NCI-H524 (cell line): ENCODE results near the gene TRIM33.

Experiments
- DNase-seq, 2 experiments: peaks; one replicate each; lab custom pipeline; 2025; lab: John Stamatoyannopoulos, UW

Gene TRIM33

DNA sequence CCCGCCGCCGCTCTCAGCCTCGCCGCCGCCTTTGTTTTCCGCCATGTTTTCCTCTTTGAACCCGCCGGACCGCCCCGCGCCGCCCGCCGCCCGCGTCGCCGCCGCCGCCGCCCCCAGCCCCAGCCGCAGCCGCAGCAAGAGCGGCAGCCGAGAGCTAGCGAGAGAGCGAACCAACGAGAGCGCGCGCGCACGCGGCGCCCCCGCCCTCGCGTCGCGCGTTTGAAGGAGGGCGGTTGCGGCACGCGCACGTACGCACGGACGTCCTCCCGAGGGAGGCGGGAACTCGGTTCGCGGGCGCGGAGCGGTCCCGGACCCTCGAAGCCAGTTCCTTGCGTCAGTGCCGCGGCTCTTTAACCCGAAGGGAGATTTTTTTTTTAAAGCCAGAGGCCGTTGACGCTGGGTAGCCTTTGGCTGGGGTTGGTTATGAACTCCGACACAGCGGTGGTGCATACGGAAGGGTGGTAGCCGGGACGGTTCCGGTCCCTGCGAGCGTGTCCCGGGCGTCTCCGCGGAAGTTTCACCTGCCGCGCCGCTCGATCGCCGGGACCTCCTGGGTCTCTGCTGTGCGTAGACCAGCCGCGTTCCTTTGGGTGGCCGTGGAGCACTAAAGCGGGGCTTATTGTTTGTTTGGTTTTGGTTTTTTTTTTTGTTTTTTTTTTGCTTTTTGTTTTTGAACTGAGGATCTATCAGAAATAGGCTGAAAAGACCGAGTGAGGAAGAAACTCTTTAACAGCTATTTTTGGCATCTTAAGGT, at the start of gene TRIM33:
Gene TRIM33 (minus strand): TSS at position 172 of the 754 bp plus-strand sequence. CDS start 127 bp downstream, at position 45.
- DNase-seq, result peak; percentile 66 to 89

- DNase-seq, result no peak
These were observed 48.4 kb upstream of the TRIM33 start for GRCh38 chr1:114559356-114559755.

DNA sequence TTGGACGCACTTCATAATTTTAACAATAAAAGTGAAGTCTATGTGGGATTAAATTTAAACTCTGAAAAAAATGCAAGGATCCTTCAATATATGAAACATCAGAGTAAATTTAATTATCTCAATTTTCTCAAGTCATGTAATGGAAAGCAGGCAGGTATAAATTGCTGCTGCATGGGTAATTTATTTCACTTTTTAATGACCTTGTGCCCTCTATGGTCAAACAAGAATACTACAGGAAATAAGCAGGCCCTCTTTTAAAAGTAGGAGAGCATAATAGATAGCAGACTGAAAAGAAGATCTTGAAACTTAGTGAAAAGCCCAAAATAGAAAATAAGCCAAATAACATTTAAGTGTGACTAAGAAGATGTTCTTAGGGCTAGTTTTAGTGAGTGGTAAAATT, 47.5 kb upstream of the TRIM33 start:
- DNase-seq, result peak in 1 of 2 experiments; percentile 27

DNA sequence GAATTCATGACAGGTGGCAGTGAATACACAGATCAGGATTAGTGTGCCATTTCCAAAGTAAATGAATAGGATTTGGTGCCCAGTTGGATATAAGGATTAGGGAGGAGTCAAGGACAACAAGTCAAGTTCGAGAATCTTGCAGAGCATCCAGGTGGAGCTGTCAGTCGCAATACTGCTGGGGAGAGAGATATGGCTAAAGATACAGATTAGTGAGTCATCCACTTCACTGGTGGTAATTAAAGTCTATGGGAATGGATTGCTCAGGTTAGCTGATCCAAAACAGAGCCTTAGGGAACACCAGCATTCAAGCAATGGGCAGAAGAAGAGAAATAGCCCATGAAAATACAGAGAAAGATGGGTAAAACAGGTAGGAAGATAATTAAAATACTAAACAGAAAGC, 43.6 kb upstream of the TRIM33 start:
- DNase-seq, result peak; percentile 62 to 88

GRCh38 chr1:114552106-114552639, 41.2 kb upstream of the TRIM33 start:
- no peak for DNase-seq

- DNase-seq, result no peak
These were observed 40.4 kb upstream of the TRIM33 start for GRCh38 chr1:114551400-114551799.

DNA sequence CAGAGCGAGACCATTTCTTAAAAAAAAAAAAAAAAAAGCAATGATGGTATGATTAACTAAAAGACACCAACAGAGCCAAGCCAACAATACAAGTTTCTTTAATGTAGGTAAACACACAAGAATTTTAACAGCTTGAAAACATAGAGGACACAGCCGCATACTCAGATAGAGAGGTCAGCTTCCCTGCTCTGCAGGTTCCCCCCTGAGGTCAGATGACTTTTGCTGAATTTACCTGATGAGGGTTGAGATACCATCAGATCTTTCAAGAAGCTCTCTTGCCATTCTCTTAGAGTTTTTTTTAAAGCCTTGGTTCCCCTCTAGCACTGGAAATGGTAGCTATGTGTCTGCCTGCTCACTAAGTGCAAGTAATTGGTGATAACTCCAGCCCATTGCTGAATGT, 39.3 kb upstream of the TRIM33 start:
- no peak for DNase-seq

GRCh38 chr1:114549137-114549536, 38.1 kb upstream of the TRIM33 start:
- no peak for DNase-seq

DNA sequence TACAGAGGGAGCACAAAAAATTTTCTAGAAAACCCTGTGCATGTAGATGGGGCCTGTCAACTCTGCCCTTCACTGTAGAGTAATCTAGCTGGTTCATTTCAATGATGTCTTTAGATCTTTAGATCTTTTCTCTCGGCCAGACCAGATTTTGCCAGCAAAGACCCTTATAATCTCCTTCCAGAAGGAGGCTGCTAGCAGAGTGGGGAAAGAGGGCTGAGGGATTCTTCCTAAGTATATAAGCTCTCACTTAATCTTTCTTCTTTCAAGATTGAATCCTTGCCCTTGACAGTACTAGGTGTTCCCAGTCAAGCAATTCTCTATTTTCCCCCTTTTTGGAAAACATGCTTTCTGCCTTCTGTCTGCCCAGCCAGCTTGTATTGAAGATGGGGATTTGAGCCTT, 36.1 kb upstream of the TRIM33 start:
- no peak for DNase-seq

DNA sequence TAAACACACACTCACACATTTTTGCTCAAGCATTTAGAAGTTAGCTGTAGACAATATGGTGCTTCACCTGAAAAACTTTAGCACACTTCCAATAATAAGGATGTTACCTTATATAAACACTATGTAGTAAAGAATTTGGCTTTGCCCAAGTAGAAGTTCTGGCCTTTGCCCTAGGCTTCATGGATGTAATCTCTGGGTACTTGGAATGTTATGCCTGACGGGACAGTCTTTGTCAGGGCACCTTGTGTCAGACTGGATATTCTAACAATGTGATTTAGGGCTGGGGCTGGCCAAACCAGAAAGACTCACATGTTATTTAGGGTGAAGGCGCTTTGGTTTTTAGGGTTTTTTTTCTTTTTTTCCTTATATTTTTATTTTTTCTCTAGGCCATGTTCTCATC, 34.8 kb upstream of the TRIM33 start:
- DNase-seq, result no peak

DNA sequence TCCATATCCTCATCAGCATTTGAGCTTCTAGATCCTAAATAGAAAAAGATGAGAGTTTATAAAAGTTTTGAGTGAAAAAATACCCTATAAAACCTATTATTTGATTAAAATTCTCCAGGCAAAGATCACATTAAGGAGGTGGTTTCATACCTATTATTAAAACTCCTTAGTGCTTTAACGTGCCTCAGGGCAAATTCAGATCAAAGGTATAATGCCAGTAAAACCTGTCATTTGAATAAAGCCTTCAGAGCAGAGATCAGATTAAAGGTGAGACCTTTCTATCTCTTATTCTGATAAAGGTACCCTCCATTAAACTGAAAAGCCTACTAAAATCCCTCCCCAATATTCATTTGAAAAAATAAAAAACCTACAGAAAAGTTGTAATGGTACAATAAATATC, 34.3 kb upstream of the TRIM33 start:
- DNase-seq, result no peak

- DNase-seq, result no peak
These were observed 29.8 kb upstream of the TRIM33 start for GRCh38 chr1:114540821-114541220.

DNA sequence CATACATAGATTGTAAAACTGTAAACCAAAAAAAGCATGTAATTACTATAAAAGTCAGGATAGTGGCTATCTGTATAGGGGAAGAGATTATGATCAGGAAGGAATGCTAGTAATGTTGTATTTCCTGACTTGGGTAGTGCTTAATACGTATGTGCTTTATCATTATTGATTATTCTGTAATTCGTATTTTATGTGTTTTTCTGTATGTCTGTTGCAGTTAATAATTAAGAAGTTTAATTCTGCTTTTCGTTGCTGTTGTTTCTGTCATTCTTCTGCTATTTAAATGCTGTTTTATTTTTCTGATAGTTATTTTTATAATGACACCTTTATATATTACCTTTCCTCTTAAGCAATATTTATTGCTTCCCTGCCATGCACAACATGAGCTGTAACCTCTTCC, 29.3 kb upstream of the TRIM33 start:
- no peak for DNase-seq

GRCh38 chr1:114536043-114536442, 25.0 kb upstream of the TRIM33 start:
- DNase-seq, result no peak

DNA sequence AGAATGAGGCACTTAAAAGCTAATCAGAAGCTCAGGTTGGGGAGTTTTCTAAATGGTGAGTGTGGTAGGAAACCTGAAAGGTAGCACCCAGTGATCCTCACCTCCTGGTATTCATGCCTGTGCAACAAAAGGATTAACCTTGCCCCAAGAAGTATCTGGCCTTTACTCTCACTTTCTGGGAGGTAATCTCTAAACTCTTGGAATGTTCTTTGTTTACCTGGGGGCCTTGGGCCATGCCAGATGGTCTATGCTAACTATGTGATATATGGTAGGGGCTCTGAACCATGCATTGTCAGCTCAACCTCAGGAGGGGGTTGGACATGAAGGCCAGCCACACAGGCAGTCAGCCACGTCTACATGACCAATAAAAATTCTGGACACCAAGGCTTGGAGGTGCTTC, 24.4 kb upstream of the TRIM33 start:
- no peak for DNase-seq

- no peak for DNase-seq
These were observed 20.1 kb upstream of the TRIM33 start for GRCh38 chr1:114531094-114531493.

DNA sequence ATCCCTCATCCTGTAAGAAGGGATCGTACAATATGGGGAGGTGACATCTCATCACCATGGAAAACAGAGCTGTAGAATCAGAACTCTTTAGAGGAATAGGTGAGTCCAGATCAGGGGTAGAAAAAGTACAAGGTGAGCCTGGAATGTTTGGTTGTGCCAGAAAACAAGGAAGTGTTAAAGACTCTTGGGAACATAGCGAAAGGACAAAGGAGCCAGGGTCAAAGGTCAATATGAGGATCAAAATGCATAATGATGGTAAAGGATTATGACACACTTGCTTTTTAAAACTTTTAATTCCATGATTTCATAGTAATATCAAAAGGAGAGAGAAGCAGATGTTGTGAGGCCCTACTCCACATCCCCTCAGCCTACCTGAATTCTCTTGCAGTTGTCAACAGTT, 19.2 kb upstream of the TRIM33 start:
- no peak for DNase-seq

DNA sequence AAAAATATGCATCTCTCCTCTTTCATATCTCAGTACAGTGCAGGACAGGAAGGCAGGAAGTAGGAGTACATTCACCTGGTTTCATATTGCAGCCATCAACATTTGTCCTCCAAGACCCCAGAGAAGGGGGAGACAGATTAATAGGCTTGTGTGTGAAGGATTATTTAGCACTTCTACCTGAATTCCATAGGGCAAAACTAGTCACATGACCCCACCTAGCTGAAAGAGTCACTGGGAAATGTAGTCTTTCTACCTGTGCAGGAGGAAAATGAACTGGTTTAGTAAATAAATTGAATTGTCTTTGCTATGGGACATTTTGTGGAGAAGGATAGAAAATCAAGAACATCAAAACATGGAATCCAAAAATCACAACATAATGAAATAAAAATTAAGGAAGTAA, 13.9 kb upstream of the TRIM33 start:
- peak; percentile 6 to 34 for DNase-seq

DNA sequence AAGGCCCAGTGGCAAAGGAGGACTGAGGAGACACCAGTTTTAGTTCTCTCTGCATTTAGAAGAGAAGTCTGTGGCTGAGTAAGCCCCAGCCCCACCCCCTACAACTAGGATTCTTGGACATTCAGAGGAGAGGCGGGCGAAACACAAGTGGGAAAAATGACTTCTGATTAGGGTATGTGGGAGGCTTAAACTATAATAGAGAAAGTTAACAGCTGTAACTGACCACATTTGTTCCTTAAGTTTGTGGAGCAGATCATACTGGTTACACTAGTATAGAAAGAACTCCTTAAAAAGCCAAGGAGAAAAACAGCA, 11.2 kb upstream of the TRIM33 start:
- DNase-seq, result no peak

DNA sequence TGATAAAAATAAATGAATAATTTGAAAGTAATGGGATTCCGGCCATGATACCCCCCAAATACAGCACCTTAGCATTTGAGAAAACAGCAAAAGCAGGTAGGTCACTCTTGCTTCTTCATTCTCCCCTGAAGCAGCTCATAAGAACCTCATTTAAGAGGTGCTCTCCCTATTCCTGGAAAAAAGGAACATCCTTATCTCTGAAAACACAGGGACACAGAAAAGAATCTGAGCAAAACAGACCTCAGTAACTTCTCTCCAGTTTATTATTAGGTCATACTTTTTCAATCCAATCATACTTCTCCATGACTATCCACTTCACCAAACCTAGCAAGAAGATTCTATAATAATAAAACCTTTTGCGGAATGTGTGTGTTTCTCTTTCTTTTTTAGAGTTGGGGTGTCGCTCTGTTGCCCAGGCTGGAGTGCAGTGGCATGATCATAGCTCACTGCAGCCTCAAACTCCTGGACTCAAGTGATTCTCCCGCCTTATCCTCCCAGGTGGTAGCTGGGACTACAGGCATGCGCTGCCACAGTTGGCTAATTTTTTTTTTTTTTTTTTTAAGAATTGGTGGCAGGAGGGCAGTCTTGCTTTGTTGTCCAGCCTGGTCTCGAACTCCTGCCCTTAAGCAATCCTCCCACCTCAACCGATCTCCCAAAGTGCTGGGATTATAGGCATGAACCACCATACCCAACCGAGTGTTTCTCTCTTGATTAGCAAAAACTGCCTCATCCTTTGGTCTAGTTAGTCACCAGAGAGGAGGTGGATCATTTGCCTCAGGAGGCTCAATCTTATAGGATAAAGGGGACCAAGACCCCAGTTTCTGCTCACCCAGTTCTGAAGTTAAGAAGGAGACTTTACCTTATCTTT, 10.6 kb upstream of the TRIM33 start:
- DNase-seq, result no peak

- no peak for DNase-seq
These were observed 6.3 kb upstream of the TRIM33 start for GRCh38 chr1:114517348-114517747.

DNA sequence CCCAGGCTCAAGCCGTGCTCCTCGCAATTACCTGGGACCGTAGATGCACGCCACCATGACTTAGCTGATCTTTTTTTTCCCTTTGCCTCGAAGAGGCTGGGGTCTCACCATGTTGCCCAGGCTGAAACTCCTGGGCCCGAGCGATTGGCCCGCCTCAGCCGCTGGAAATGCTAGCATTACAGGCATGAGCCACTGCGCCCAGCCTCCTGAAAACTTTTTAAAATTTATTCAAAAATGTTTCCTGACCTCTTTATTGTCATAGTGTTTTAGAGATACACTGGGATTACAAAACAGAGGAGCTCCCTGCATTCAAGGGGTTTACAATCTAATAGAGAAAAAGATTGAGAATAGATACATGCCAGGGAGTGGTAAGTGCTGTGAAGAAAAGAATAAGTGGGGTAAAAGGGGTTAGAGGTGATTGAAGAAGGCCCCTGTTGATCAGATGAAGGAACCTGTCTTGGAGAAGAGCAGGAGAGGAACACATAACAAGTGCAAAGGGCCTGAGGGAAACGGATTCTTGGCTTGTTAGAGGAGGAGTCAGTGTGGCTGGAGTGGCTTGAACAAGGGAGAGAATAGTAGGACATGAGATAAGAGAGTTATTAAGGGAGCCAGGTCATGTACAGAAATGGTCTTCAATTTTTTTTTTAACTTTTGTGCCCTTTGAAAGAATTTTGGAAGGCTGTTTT, 1.7 kb upstream of the TRIM33 start:
- no peak for DNase-seq
